PC-9 (cell line): Measurements from ENCODE around the gene MARVELD2. TPM values are rescaled to one million over a fixed set of nuclear protein-coding genes. Genes with fewer than 3 reads are reported as not detected.
"Not testable (repeated sequence)": the region's sequence is repeated elsewhere in the genome, so short reads cannot be mapped to it uniquely, and the experiment has no call there.

Experiments used
- BruUV-seq: library from RNA; stranded (reverse); fragments of 400-500 nt; replicated peaks from 2 replicates; lab custom pipeline; 2021; lab: Mats Ljungman, UMichigan
- CTCF ChIA-PET: fragments of 300-600 bp; sonication (Branson Sonifier 250); formaldehyde crosslinking; loops from one replicate; lab custom pipeline; 2022; ENCODE audit warnings: antibody characterized with exemption; lab: Charles Lee
- POLR2A ChIA-PET: fragments of 300-600 bp; sonication (Branson Sonifier 250); formaldehyde crosslinking; loops from one replicate; lab custom pipeline; 2022; ENCODE audit warnings: antibody characterized with exemption; ENCODE audit not compliant: unreplicated experiment; lab: Charles Lee
- DNase-seq, 2 experiments: peaks; one replicate each; pipeline versions ENCODE4 v3.0.0 to v3.0.0-alpha.2; 2015 to 2022; ENCODE audit warnings: mixed read lengths in 1 of 2
- H2AFZ ChIP-seq: fragments of 200-600 bp; sonication (generic); 2 replicates; pipeline ENCODE4 v1.8.1; 2017; ENCODE audit warnings: antibody characterized with exemption
- H3F3A ChIP-seq: fragments of 200-600 bp; sonication (generic); 2 replicates; pipeline ENCODE4 v1.8.1; 2017; ENCODE audit warnings: antibody characterized with exemption, mild to moderate bottlenecking, low read depth; ENCODE audit not compliant: insufficient read depth
- H3K27ac ChIP-seq: fragments of 200-600 bp; sonication (generic); 2 replicates; pipeline ENCODE4 v1.6.1; 2016; ENCODE audit warnings: mixed run types
- H3K27me3 ChIP-seq: fragments of 200-600 bp; sonication (generic); 2 replicates; pipeline ENCODE4 v1.6.1; 2016; ENCODE audit warnings: low read depth, mixed run types; ENCODE audit not compliant: insufficient read depth
- H3K36me3 ChIP-seq: fragments of 200-600 bp; sonication (generic); 2 replicates; pipeline ENCODE4 v1.6.1; 2016; ENCODE audit warnings: low read depth, mixed run types
- H3K4me1 ChIP-seq: fragments of 200-600 bp; sonication (generic); replicated peaks from 2 replicates; pipeline ENCODE4 v1.6.1; 2016; ENCODE audit warnings: mixed run types; ENCODE audit not compliant: insufficient read depth
- H3K4me2 ChIP-seq: fragments of 200-600 bp; sonication (generic); 2 replicates; pipeline ENCODE4 v1.6.1; 2017; ENCODE audit warnings: mixed run types
- H3K4me3 ChIP-seq: fragments of 200-600 bp; sonication (generic); 2 replicates; pipeline ENCODE4 v1.6.1; 2016; ENCODE audit warnings: mixed run types
- H3K79me2 ChIP-seq: fragments of 200-600 bp; sonication (generic); 2 replicates; pipeline ENCODE4 v1.6.1; 2017; ENCODE audit warnings: low read depth, mixed run types
- H3K9me2 ChIP-seq: fragments of 200-600 bp; sonication (generic); 2 replicates; pipeline ENCODE4 v1.8.1; 2017; ENCODE audit warnings: mild to moderate bottlenecking; ENCODE audit not compliant: insufficient read depth
- H3K9me3 ChIP-seq: fragments of 200-600 bp; sonication (generic); 2 replicates; pipeline ENCODE4 v1.8.1; 2016; ENCODE audit warnings: low read depth; ENCODE audit not compliant: insufficient read depth
- H4K20me1 ChIP-seq: fragments of 200-600 bp; sonication (generic); 2 replicates; pipeline ENCODE4 v1.8.1; 2017; ENCODE audit not compliant: insufficient read depth
- EZH2 ChIP-seq: fragments of 200-600 bp; sonication (generic); IDR thresholded peaks from 2 replicates; pipeline ENCODE4 v1.8.0; 2017; ENCODE audit warnings: antibody characterized with exemption, low read depth
- intact Hi-C: fragments of 100-400 bp; cut with micrococcal nuclease; formaldehyde crosslinking; loops from one replicate; pipeline ENCODE4 v1.10.0; 2022; ENCODE audit not compliant: unreplicated experiment
- total RNA-seq: library from RNA; stranded (reverse); gene quantifications from 2 replicates; pipeline ENCODE4 v1.2.3, GENCODE V29; 2021
- TF ChIP-seq, protein P1 (sequence below): fragments of 200-600 bp; sonication (generic); conservative IDR thresholded peaks from 2 replicates; pipeline ENCODE4 v1.6.1; 2017; ENCODE audit warnings: mixed run types, antibody characterized with exemption, mild to moderate bottlenecking, moderate library complexity

Gene MARVELD2
- total RNA-seq, 1 experiment from 2014 or later = 21.0 TPM

GRCh38 chr5:69432412-69433206 is 17.7 kb downstream of the MARVELD2 start:
- H3K9me3 ChIP-seq = no peaks in the 10 kb centered on the region
- no peak overlapping the region; the same call in 1 of the 2 replicates for H3K27ac ChIP-seq
- no peaks in the 10 kb centered on the region for H3F3A ChIP-seq
- TF ChIP-seq EZH2 = no peak
- TF ChIP-seq, protein P1, sequence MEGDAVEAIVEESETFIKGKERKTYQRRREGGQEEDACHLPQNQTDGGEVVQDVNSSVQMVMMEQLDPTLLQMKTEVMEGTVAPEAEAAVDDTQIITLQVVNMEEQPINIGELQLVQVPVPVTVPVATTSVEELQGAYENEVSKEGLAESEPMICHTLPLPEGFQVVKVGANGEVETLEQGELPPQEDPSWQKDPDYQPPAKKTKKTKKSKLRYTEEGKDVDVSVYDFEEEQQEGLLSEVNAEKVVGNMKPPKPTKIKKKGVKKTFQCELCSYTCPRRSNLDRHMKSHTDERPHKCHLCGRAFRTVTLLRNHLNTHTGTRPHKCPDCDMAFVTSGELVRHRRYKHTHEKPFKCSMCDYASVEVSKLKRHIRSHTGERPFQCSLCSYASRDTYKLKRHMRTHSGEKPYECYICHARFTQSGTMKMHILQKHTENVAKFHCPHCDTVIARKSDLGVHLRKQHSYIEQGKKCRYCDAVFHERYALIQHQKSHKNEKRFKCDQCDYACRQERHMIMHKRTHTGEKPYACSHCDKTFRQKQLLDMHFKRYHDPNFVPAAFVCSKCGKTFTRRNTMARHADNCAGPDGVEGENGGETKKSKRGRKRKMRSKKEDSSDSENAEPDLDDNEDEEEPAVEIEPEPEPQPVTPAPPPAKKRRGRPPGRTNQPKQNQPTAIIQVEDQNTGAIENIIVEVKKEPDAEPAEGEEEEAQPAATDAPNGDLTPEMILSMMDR = no peak
- no peaks in the 10 kb centered on the region for H3K9me2 ChIP-seq
- POLR2A ChIA-PET = no interaction called here
- CTCF ChIA-PET = no interaction called here
- H3K27me3 ChIP-seq = no peaks in the 10 kb centered on the region
- no peak for DNase-seq
- H4K20me1 ChIP-seq = no peaks in the 10 kb centered on the region
- no peak overlapping the region for H3K4me2 ChIP-seq
- no peaks in the 10 kb centered on the region for H3K36me3 ChIP-seq
- H3K4me1 ChIP-seq = no peaks in the 10 kb centered on the region
- intact Hi-C loops = no loop called here
- H3K4me3 ChIP-seq = no peak overlapping the region
- H2AFZ ChIP-seq = no peak overlapping the region
- no peaks in the 10 kb centered on the region for H3K79me2 ChIP-seq
- BruUV-seq = no TSS peak

- DNase-seq, H4K20me1 ChIP-seq, H3K79me2 ChIP-seq, H3K27ac ChIP-seq, H3K36me3 ChIP-seq, CTCF ChIA-PET, intact Hi-C loops, H3K4me2 ChIP-seq, H3K9me2 ChIP-seq, H3K4me1 ChIP-seq, H3F3A ChIP-seq, H3K9me3 ChIP-seq, H3K27me3 ChIP-seq, BruUV-seq, H2AFZ ChIP-seq, POLR2A ChIA-PET, H3K4me3 ChIP-seq: not testable (repeated sequence)
Measured at GRCh38 chr5:69435276-69435884, 20.5 kb downstream of the MARVELD2 start.

- Histone ChIP-seq H3K9me3 (no peaks in the 10 kb centered on the region), H3K79me2 (no peaks in the 10 kb centered on the region), H3K4me1 (no peaks in the 10 kb centered on the region), H3K9me2 (no peaks in the 10 kb centered on the region), H3K4me2 (no peak overlapping the region), H4K20me1 (no peaks in the 10 kb centered on the region), H3K4me3 (no peak overlapping the region), H3F3A (no peaks in the 10 kb centered on the region), H3K27me3 (no peaks in the 10 kb centered on the region), H2AFZ (no peak overlapping the region), H3K36me3 (no peaks in the 10 kb centered on the region), H3K27ac (no peak overlapping the region)
- no peak for DNase-seq
- intact Hi-C loops = no loop called here
- TF ChIP-seq, protein P1 = no peak
- TF ChIP-seq EZH2 = no peak
- ChIA-PET CTCF (no interaction called here), POLR2A (no interaction called here)
- BruUV-seq = no TSS peak
Measured at GRCh38 chr5:69444127-69444754, 29.3 kb downstream of the MARVELD2 start.
